HepG2 (cell line): ENCODE measurements around the gene SOAT2. TPM values are rescaled to one million over a fixed set of nuclear protein-coding genes. Genes with fewer than 3 reads are reported as not detected.

Experiments
- AHR ChIP-seq: IDR thresholded peaks from 2 replicates; pipeline ENCODE4 v1.6.1; 2018; ENCODE audit warnings: missing genetic modification reagents, missing compliant biosample characterization
- FOSL1 ChIP-seq: sonication (generic); formaldehyde crosslinking; IDR thresholded peaks from 2 replicates; pipeline ENCODE4 v1.9.0; 2021; ENCODE audit warnings: missing genetic modification reagents, borderline replicate concordance
- FOXO1 ChIP-seq: sonication (generic); formaldehyde crosslinking; IDR thresholded peaks from 2 replicates; pipeline ENCODE4 v1.4.0; 2020; ENCODE audit warnings: missing genetic modification reagents
- HNF4G ChIP-seq, 2 experiments: sonication (generic) in 1 of 2; formaldehyde crosslinking in 1 of 2; IDR thresholded peaks; 2 replicates each; pipeline versions ENCODE4 v1.4.0 to v1.6.1; 2011 to 2020; ENCODE audit warnings: borderline replicate concordance in 2 of 2, low read depth in 2 of 2, mild to moderate bottlenecking in 2 of 2, low read length in 1 of 2, missing genetic modification reagents in 1 of 2, moderate library complexity in 1 of 2
- KAT2B ChIP-seq: fragments of 150-350 bp; IDR thresholded peaks from 2 replicates; pipeline ENCODE4 v1.6.1; 2014; ENCODE audit warnings: low read depth, low read length, borderline replicate concordance
- MIXL1 ChIP-seq: IDR thresholded peaks from 2 replicates; pipeline ENCODE4 v1.6.1; 2016
- PHB2 ChIP-seq: fragments of 450-650 bp; IDR thresholded peaks from 2 replicates; pipeline ENCODE4 v1.6.1; 2018; ENCODE audit not compliant: partially characterized antibody
- SMAD1 ChIP-seq: sonication (generic); formaldehyde crosslinking; IDR thresholded peaks from 2 replicates; pipeline ENCODE4 v1.4.0; 2020; ENCODE audit warnings: missing genetic modification reagents, low read depth, mild to moderate bottlenecking, borderline replicate concordance
- ZFY ChIP-seq: sonication (generic); formaldehyde crosslinking; IDR thresholded peaks from 2 replicates; pipeline ENCODE4 v1.4.0; 2020; ENCODE audit warnings: missing genetic modification reagents
- ZKSCAN1 ChIP-seq: fragments of 150-350 bp; IDR thresholded peaks from 2 replicates; pipeline ENCODE4 v1.6.1; 2014; ENCODE audit warnings: low read length
- ZNF572 ChIP-seq: sonication (generic); formaldehyde crosslinking; IDR thresholded peaks from 2 replicates; pipeline ENCODE4 v1.5.1; 2020; ENCODE audit warnings: mild to moderate bottlenecking, missing genetic modification reagents
- ZNF605 ChIP-seq: sonication (generic); formaldehyde crosslinking; IDR thresholded peaks from 2 replicates; pipeline ENCODE4 v1.8.0; 2022; ENCODE audit warnings: mild to moderate bottlenecking, missing genetic modification reagents
- polyA plus RNA-seq, 8 experiments: library from polyadenylated mRNA; depleted of rRNA in 3 of 8; stranded (reverse) in 7 of 8; unstranded in 1 of 8; fragments of >200 nt; fragmentation: Illumina TruSeq in 4 of 8; extraction: Trizol in 4 of 8; gene quantifications; 2 replicates each; pipeline versions ENCODE4 v1.2.1 to v1.2.3, GENCODE V29; 2011 to 2016; ENCODE audit warnings: low read depth in 4 of 8, missing spikeins in 1 of 8, mixed read lengths in 1 of 8; ENCODE audit not compliant: insufficient read depth in 1 of 8
- total RNA-seq, 5 experiments: library from RNA; depleted of rRNA; stranded (reverse); fragments of >200 nt; fragmentation: Illumina TruSeq; extraction: Trizol; gene quantifications; 2 replicates each; pipeline ENCODE4 v1.2.3, GENCODE V29; 2016; ENCODE audit warnings: low read depth in 1 of 5
- TF ChIP-seq, protein P1 (sequence below): sonication (generic); formaldehyde crosslinking; IDR thresholded peaks from 2 replicates; pipeline ENCODE4 v1.8.1; 2022; ENCODE audit warnings: mild to moderate bottlenecking, missing genetic modification reagents
- TF ChIP-seq, protein P2 (sequence below): sonication (generic); formaldehyde crosslinking; IDR thresholded peaks from 2 replicates; pipeline ENCODE4 v1.4.0; 2020; ENCODE audit warnings: missing genetic modification reagents, borderline replicate concordance
- TF ChIP-seq, protein P3 (sequence below): sonication (generic); formaldehyde crosslinking; IDR thresholded peaks from 2 replicates; pipeline ENCODE4 v1.5.0; 2020; ENCODE audit warnings: missing genetic modification reagents
- TF ChIP-seq, protein P4 (sequence below): sonication (generic); formaldehyde crosslinking; IDR thresholded peaks from 2 replicates; pipeline ENCODE4 v1.8.1; 2023; ENCODE audit warnings: mild to moderate bottlenecking, inconsistent platforms, moderate library complexity, missing genetic modification reagents, borderline replicate concordance
- TF ChIP-seq, protein P5 (sequence below): sonication (generic); formaldehyde crosslinking; IDR thresholded peaks from 2 replicates; pipeline ENCODE4 v1.9.0; 2021; ENCODE audit warnings: missing genetic modification reagents, mild to moderate bottlenecking, borderline replicate concordance
- TF ChIP-seq, protein P6 (sequence below): sonication (generic); formaldehyde crosslinking; IDR thresholded peaks from 2 replicates; pipeline ENCODE4 v1.5.1; 2020; ENCODE audit warnings: missing genetic modification reagents, mild to moderate bottlenecking, borderline replicate concordance
- TF ChIP-seq, protein P7 (sequence below): sonication (generic); formaldehyde crosslinking; IDR thresholded peaks from 2 replicates; pipeline ENCODE4 v1.4.0; 2020; ENCODE audit warnings: missing genetic modification reagents

The SOAT2 gene
- total and polyA plus RNA-seq, 2 of the 13 experiments (the other 11 are each of a cell fraction or from before 2014, with no cell fraction given): 14.9 to 108 TPM

DNA sequence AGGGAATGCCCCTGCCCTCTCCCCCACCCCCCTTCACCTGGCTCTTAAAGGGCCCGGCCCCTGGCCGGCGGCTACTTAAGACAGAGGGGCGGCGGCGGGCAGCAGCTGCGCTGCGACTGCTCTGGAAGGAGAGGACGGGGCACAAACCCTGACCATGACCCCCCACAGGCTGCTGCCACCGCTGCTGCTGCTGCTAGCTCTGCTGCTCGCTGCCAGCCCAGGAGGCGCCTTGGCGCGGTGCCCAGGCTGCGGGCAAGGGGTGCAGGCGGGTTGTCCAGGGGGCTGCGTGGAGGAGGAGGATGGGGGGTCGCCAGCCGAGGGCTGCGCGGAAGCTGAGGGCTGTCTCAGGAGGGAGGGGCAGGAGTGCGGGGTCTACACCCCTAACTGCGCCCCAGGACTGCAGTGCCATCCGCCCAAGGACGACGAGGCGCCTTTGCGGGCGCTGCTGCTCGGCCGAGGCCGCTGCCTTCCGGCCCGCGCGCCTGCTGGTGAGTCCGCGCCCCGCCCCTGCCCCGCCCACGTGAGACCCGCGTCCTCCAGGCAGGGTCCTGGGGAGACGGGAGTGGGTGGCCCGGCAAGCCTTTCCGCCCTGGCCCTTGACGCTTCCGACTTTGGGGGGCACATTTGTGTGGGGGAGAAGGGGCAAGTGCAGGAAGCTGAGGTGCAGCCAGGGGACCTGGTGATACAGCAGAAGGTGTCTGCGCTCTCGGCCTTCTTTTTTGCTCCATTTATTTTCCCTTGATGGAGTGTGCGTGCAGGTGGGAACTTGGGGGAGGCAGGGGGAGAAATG lies 5.5 kb upstream of the SOAT2 start, which contains the start of gene IGFBP6 (continued):
- TF ChIP-seq, protein P1, sequence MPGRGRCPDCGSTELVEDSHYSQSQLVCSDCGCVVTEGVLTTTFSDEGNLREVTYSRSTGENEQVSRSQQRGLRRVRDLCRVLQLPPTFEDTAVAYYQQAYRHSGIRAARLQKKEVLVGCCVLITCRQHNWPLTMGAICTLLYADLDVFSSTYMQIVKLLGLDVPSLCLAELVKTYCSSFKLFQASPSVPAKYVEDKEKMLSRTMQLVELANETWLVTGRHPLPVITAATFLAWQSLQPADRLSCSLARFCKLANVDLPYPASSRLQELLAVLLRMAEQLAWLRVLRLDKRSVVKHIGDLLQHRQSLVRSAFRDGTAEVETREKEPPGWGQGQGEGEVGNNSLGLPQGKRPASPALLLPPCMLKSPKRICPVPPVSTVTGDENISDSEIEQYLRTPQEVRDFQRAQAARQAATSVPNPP (CRISPR knock-in tag): no peak
- no peak for TF ChIP-seq PHB2
- no peak for TF ChIP-seq ZFY (CRISPR knock-in tag)
- TF ChIP-seq, protein P2, sequence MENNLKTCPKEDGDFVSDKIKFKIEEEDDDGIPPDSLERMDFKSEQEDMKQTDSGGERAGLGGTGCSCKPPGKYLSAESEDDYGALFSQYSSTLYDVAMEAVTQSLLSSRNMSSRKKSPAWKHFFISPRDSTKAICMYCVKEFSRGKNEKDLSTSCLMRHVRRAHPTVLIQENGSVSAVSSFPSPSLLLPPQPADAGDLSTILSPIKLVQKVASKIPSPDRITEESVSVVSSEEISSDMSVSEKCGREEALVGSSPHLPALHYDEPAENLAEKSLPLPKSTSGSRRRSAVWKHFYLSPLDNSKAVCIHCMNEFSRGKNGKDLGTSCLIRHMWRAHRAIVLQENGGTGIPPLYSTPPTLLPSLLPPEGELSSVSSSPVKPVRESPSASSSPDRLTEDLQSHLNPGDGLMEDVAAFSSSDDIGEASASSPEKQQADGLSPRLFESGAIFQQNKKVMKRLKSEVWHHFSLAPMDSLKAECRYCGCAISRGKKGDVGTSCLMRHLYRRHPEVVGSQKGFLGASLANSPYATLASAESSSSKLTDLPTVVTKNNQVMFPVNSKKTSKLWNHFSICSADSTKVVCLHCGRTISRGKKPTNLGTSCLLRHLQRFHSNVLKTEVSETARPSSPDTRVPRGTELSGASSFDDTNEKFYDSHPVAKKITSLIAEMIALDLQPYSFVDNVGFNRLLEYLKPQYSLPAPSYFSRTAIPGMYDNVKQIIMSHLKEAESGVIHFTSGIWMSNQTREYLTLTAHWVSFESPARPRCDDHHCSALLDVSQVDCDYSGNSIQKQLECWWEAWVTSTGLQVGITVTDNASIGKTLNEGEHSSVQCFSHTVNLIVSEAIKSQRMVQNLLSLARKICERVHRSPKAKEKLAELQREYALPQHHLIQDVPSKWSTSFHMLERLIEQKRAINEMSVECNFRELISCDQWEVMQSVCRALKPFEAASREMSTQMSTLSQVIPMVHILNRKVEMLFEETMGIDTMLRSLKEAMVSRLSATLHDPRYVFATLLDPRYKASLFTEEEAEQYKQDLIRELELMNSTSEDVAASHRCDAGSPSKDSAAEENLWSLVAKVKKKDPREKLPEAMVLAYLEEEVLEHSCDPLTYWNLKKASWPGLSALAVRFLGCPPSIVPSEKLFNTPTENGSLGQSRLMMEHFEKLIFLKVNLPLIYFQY (CRISPR knock-in tag): no peak
- TF ChIP-seq, protein P3, sequence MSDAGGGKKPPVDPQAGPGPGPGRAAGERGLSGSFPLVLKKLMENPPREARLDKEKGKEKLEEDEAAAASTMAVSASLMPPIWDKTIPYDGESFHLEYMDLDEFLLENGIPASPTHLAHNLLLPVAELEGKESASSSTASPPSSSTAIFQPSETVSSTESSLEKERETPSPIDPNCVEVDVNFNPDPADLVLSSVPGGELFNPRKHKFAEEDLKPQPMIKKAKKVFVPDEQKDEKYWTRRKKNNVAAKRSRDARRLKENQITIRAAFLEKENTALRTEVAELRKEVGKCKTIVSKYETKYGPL: no peak
- no peak for TF ChIP-seq FOXO1 (CRISPR knock-in tag)
- TF ChIP-seq, protein P4, sequence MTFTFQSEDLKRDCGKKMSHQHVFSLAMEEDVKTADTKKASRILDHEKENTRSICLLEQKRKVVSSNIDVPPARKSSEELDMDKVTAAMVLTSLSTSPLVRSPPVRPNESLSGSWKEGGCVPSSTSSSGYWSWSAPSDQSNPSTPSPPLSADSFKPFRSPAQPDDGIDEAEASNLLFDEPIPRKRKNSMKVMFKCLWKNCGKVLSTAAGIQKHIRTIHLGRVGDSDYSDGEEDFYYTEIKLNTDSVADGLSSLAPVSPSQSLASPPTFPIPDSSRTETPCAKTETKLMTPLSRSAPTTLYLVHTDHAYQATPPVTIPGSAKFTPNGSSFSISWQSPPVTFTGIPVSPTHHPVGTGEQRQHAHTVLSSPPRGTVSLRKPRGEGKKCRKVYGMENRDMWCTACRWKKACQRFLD (CRISPR knock-in tag): peak; percentile 41; the same call in 1 of the 2 replicates
- TF ChIP-seq HNF4G (IDR thresholded peaks at IDR 0.05; ENCODE audit: borderline replicate concordance, low read depth, low read length): no peak
- TF ChIP-seq HNF4G (CRISPR knock-in tag; IDR thresholded peaks at IDR 0.05; ENCODE audit: borderline replicate concordance, low read depth): no peak
- TF ChIP-seq FOSL1 (CRISPR knock-in tag): no peak
- TF ChIP-seq, protein P5, sequence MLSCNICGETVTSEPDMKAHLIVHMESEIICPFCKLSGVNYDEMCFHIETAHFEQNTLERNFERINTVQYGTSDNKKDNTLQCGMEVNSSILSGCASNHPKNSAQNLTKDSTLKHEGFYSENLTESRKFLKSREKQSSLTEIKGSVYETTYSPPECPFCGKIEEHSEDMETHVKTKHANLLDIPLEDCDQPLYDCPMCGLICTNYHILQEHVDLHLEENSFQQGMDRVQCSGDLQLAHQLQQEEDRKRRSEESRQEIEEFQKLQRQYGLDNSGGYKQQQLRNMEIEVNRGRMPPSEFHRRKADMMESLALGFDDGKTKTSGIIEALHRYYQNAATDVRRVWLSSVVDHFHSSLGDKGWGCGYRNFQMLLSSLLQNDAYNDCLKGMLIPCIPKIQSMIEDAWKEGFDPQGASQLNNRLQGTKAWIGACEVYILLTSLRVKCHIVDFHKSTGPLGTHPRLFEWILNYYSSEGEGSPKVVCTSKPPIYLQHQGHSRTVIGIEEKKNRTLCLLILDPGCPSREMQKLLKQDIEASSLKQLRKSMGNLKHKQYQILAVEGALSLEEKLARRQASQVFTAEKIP: no peak
- TF ChIP-seq ZNF572 (CRISPR knock-in tag): no peak
- TF ChIP-seq, protein P6, sequence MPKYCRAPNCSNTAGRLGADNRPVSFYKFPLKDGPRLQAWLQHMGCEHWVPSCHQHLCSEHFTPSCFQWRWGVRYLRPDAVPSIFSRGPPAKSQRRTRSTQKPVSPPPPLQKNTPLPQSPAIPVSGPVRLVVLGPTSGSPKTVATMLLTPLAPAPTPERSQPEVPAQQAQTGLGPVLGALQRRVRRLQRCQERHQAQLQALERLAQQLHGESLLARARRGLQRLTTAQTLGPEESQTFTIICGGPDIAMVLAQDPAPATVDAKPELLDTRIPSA: no peak
- TF ChIP-seq KAT2B: no peak
- peak; percentile 69; the same call in 1 of the 2 replicates for TF ChIP-seq ZNF605
- no peak for TF ChIP-seq MIXL1 (CRISPR knock-in tag)
- TF ChIP-seq, protein P7, sequence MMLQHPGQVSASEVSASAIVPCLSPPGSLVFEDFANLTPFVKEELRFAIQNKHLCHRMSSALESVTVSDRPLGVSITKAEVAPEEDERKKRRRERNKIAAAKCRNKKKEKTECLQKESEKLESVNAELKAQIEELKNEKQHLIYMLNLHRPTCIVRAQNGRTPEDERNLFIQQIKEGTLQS (CRISPR knock-in tag): no peak
- TF ChIP-seq ZKSCAN1: no peak
- TF ChIP-seq AHR: no peak
- 0 out of 2 replicates have a peak, but pooled peaks have one; percentile 38 for TF ChIP-seq SMAD1 (CRISPR knock-in tag)
